Measurements from ENCODE around the gene MAT2B. TPM values are rescaled to one million over a fixed set of nuclear protein-coding genes. Genes with fewer than 3 reads are reported as not detected.

MAT2B gene
- total RNA-seq, 1 experiment from 2014 or later: 48.4 TPM

DNA sequence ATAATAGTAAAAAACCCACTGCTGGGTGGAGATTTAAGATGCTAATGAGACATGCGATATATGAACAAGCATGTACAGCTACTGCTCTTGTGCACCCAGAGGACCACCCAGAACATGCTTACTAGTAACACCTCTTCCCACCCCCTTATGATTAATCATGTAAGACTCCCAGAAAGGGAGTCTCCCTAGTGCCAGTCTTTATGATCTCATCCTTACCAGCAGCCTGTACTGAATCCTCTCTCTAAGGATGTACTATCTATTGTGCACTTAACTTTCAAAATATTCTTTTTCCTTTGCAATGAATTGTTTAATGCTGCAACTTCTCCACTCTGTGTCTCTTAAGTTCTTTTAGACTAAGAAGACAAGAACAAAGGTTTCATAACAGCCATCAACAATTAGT is 9.1 kb upstream of the MAT2B start:
- H3K56ac ChIP-seq (ENCODE audit: insufficient read length, low read depth, low read length): no peak overlapping the region
- no peaks in the 10 kb centered on the region for H3K27me3 ChIP-seq (ENCODE audit: insufficient read depth, low read length)
- H3K36me3 Mint-ChIP-seq (ENCODE audit: insufficient read depth in 1 of 3, low read depth in 3 of 3): peaks cover 2 to 15% (median 7%) of the 10 kb centered on the region in 3 experiments; a peak in 6 of 7 replicates
- no peak overlapping the region for H3K23ac ChIP-seq (ENCODE audit: insufficient read length, low read depth, low read length)
- no peaks in the 10 kb centered on the region for H3K4me1 Mint-ChIP-seq
- H3K18ac ChIP-seq (ENCODE audit: insufficient read length, low read depth, low read length): no peak overlapping the region
- no peaks in the 10 kb centered on the region for H3K79me1 ChIP-seq (ENCODE audit: insufficient read depth, low read depth, low read length, poor library complexity, severe bottlenecking)
- H3K9me3 Mint-ChIP-seq: no peaks in the 10 kb centered on the region
- no peak overlapping the region for H2AK5ac ChIP-seq (ENCODE audit: insufficient read length, low read length)
- no peak overlapping the region for H3K27ac ChIP-seq (ENCODE audit: insufficient read length, low read depth, low read length)
- H4K20me1 ChIP-seq (ENCODE audit: control insufficient read depth, insufficient read depth, insufficient read length): no peaks in the 10 kb centered on the region
- H3K23me2 ChIP-seq (ENCODE audit: insufficient read length, low read depth, low read length, poor library complexity, severe bottlenecking): no peaks in the 10 kb centered on the region
- H3K4me2 ChIP-seq (ENCODE audit: insufficient read depth, insufficient read length, low read length): no peak overlapping the region
- H2BK20ac ChIP-seq (ENCODE audit: low read depth, low read length, poor library complexity, severe bottlenecking): no peak overlapping the region
- H2BK5ac ChIP-seq (ENCODE audit: insufficient read length, low read length): no peak overlapping the region
- TF ChIP-seq, protein P1, sequence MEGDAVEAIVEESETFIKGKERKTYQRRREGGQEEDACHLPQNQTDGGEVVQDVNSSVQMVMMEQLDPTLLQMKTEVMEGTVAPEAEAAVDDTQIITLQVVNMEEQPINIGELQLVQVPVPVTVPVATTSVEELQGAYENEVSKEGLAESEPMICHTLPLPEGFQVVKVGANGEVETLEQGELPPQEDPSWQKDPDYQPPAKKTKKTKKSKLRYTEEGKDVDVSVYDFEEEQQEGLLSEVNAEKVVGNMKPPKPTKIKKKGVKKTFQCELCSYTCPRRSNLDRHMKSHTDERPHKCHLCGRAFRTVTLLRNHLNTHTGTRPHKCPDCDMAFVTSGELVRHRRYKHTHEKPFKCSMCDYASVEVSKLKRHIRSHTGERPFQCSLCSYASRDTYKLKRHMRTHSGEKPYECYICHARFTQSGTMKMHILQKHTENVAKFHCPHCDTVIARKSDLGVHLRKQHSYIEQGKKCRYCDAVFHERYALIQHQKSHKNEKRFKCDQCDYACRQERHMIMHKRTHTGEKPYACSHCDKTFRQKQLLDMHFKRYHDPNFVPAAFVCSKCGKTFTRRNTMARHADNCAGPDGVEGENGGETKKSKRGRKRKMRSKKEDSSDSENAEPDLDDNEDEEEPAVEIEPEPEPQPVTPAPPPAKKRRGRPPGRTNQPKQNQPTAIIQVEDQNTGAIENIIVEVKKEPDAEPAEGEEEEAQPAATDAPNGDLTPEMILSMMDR (conservative IDR thresholded peaks at IDR 0.05): no peak
- no peak overlapping the region for H2AFZ ChIP-seq (ENCODE audit: low read length)
- no peak overlapping the region for H4K5ac ChIP-seq (ENCODE audit: insufficient read length, low read depth, low read length)
- H3K9me3 ChIP-seq (ENCODE audit: control insufficient read depth, low read depth, low read length): no peaks in the 10 kb centered on the region
- no peak overlapping the region for H3T11ph ChIP-seq (ENCODE audit: low read length)
- H3K4me1 ChIP-seq (ENCODE audit: insufficient read depth, low read length): no peaks in the 10 kb centered on the region
- no peak for DNase-seq
- H4K8ac ChIP-seq (replicated peaks; ENCODE audit: insufficient read length, low read depth, low read length): no peak overlapping the region
- no peak overlapping the region for H3K4me3 Mint-ChIP-seq
- no peaks in the 10 kb centered on the region for H3K79me2 ChIP-seq (ENCODE audit: insufficient read depth, low read length)
- no peak overlapping the region for H3K9ac ChIP-seq (ENCODE audit: extremely low read depth, insufficient read length, low read length)
- no CpG with 5 or more reads among the region's 1 CpG for WGBS (ENCODE audit: extremely low coverage, insufficient read length, low lambda C conversion rate)
- H3K4ac ChIP-seq (ENCODE audit: low read depth, low read length): no peak overlapping the region
- no peak overlapping the region for H4K91ac ChIP-seq (ENCODE audit: insufficient read length, low read depth, low read length)
- H3K14ac ChIP-seq (ENCODE audit: insufficient read depth, low read length): no peak overlapping the region
- H3K27me3 Mint-ChIP-seq (ENCODE audit: low read depth): no peaks in the 10 kb centered on the region
- H2BK15ac ChIP-seq (ENCODE audit: low read depth, low read length): no peak overlapping the region
- no peak overlapping the region for H3K27ac Mint-ChIP-seq
- no peak overlapping the region for H2BK12ac ChIP-seq (ENCODE audit: insufficient read length, low read depth, low read length)
- no peak overlapping the region for H2BK120ac ChIP-seq (ENCODE audit: low read depth, low read length, poor library complexity, severe bottlenecking)

Measured in H9 (cell line).